Choroid plexus epithelial cell (primary cell): Measurements from ENCODE around the gene MGLL.
A peak's percentile ranks its signal among the peaks of the same experiment; 100 is the strongest.

Source experiments
- DNase-seq: peaks from one replicate; pipeline ENCODE4 v3.0.0-alpha.2; 2010; ENCODE audit warnings: low read depth
- H3K4me3 ChIP-seq: 2 replicates; pipeline ENCODE4 v1.5.1; 2011; ENCODE audit warnings: low read depth, mild to moderate bottlenecking, control low read depth, low read length, moderate library complexity
- TF ChIP-seq, protein P1 (sequence below): conservative IDR thresholded peaks from 2 replicates; pipeline ENCODE4 v1.5.1; 2011; ENCODE audit warnings: low read depth, mild to moderate bottlenecking, control low read depth, inconsistent platforms, low read length, moderate library complexity

Gene MGLL

GRCh38 chr3:127772273-127772672 is 50.0 kb downstream of the MGLL start:
- DNase-seq, result no peak
- H3K4me3 ChIP-seq, result no peak overlapping the region
- TF ChIP-seq, protein P1, sequence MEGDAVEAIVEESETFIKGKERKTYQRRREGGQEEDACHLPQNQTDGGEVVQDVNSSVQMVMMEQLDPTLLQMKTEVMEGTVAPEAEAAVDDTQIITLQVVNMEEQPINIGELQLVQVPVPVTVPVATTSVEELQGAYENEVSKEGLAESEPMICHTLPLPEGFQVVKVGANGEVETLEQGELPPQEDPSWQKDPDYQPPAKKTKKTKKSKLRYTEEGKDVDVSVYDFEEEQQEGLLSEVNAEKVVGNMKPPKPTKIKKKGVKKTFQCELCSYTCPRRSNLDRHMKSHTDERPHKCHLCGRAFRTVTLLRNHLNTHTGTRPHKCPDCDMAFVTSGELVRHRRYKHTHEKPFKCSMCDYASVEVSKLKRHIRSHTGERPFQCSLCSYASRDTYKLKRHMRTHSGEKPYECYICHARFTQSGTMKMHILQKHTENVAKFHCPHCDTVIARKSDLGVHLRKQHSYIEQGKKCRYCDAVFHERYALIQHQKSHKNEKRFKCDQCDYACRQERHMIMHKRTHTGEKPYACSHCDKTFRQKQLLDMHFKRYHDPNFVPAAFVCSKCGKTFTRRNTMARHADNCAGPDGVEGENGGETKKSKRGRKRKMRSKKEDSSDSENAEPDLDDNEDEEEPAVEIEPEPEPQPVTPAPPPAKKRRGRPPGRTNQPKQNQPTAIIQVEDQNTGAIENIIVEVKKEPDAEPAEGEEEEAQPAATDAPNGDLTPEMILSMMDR, result no peak

GRCh38 chr3:127771746-127772145 is 50.6 kb downstream of the MGLL start:
- no peak overlapping the region for H3K4me3 ChIP-seq
- TF ChIP-seq, protein P1, result no peak
- no peak for DNase-seq

- TF ChIP-seq, protein P1, result no peak
- DNase-seq, result no peak
- no peak overlapping the region for H3K4me3 ChIP-seq
Observed at GRCh38 chr3:127770671-127771355, 51.5 kb downstream of the MGLL start.

- no peak for DNase-seq
- TF ChIP-seq, protein P1, result no peak
Observed at GRCh38 chr3:127769284-127770081, 52.8 kb downstream of the MGLL start.

GRCh38 chr3:127768346-127769008 is 53.8 kb downstream of the MGLL start:
- no peak overlapping the region for H3K4me3 ChIP-seq

More at GRCh38 chr3:127769284-127770081, 52.8 kb downstream of the MGLL start:
- H3K4me3 ChIP-seq, result no peak overlapping the region

DNA sequence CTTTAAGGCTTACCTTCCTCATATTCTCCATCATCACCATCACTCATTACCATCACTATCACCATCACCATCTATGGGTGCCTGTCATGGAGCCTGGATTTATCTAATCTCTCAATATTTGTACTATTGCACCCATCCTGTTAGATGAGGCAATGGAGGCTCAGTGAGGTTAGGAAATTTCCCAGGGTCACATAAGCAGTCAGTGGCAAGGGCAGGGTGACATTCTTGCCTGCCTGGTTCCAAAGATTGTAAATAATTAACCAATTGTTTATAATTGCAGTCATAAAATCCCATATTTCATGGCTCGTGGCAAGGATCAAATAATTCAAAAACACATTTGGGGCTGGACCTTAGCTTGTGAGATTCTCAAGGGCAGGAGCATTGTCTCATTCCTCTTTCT is 55.2 kb downstream of the MGLL start:
- no peak overlapping the region for H3K4me3 ChIP-seq
- TF ChIP-seq, protein P1, result no peak
- no peak for DNase-seq

More at GRCh38 chr3:127768346-127769008, 53.8 kb downstream of the MGLL start:
- peak; percentile 97 for DNase-seq
- TF ChIP-seq, protein P1, result peak; percentile 9
